HG03442 (cell line): ENCODE data around the gene PTCD2.
A peak's percentile ranks its signal among the peaks of the same experiment; 100 is the strongest.

Experiments used
- ATAC-seq: cut with Tn5 transposase; IDR thresholded peaks from one replicate; pipeline ENCODE4 v1.9.1; 2021; ENCODE audit warnings: mild to moderate bottlenecking, moderate library complexity; ENCODE audit not compliant: unreplicated experiment

Gene PTCD2

GRCh38 chr5:72337159-72337558, 17.0 kb downstream of the PTCD2 start:
- ATAC-seq = no peak

- no peak for ATAC-seq
Measured at GRCh38 chr5:72338689-72339209, 18.6 kb downstream of the PTCD2 start.

GRCh38 chr5:72346398-72346797, 26.2 kb downstream of the PTCD2 start:
- ATAC-seq = no peak

GRCh38 chr5:72347801-72348308, 27.7 kb downstream of the PTCD2 start:
- no peak for ATAC-seq

- no peak for ATAC-seq
Measured at GRCh38 chr5:72351376-72351775, 31.2 kb downstream of the PTCD2 start.

- no peak for ATAC-seq
Measured at GRCh38 chr5:72352616-72353015, 32.4 kb downstream of the PTCD2 start.

- no peak for ATAC-seq
Measured at GRCh38 chr5:72353046-72353445, 32.9 kb downstream of the PTCD2 start.

- ATAC-seq = no peak
Measured at GRCh38 chr5:72355706-72356299, 35.6 kb downstream of the PTCD2 start.

GRCh38 chr5:72356361-72356760, 36.2 kb downstream of the PTCD2 start:
- no peak for ATAC-seq

- ATAC-seq = no peak
Measured at GRCh38 chr5:72358925-72359324, 38.8 kb downstream of the PTCD2 start.

GRCh38 chr5:72359886-72360285, 39.7 kb downstream of the PTCD2 start:
- ATAC-seq = no peak

- no peak for ATAC-seq
Measured at GRCh38 chr5:72363166-72363802, 43.1 kb downstream of the PTCD2 start.

- ATAC-seq = no peak
Measured at GRCh38 chr5:72364171-72364570, 44.0 kb downstream of the PTCD2 start.

GRCh38 chr5:72364951-72365350, 44.8 kb downstream of the PTCD2 start:
- ATAC-seq = no peak

GRCh38 chr5:72366324-72366976, 46.3 kb downstream of the PTCD2 start:
- ATAC-seq = peak; percentile 76

GRCh38 chr5:72368271-72368670, 48.1 kb downstream of the PTCD2 start:
- no peak for ATAC-seq

- no peak for ATAC-seq
Measured at GRCh38 chr5:72369301-72369700, 49.1 kb downstream of the PTCD2 start.

GRCh38 chr5:72369711-72370110, 49.5 kb downstream of the PTCD2 start:
- no peak for ATAC-seq

GRCh38 chr5:72372331-72372730, 52.2 kb downstream of the PTCD2 start:
- ATAC-seq = no peak

- no peak for ATAC-seq
Measured at GRCh38 chr5:72372923-72373322, 52.8 kb downstream of the PTCD2 start.

GRCh38 chr5:72374844-72375243, 54.7 kb downstream of the PTCD2 start:
- no peak for ATAC-seq

GRCh38 chr5:72376381-72376780, 56.2 kb downstream of the PTCD2 start:
- ATAC-seq = no peak
